OCI-M1 (cell line): Measurements from ENCODE around the gene ISG20L2.

Experiments
- DNase-seq: peaks from one replicate; lab custom pipeline; 2025; lab: John Stamatoyannopoulos, UW

The ISG20L2 gene

GRCh38 chr1:156689953-156690674 lies 38.5 kb downstream of the ISG20L2 start:
- no peak for DNase-seq

GRCh38 chr1:156689035-156689952 lies 39.3 kb downstream of the ISG20L2 start:
- peak; percentile 94 for DNase-seq

- no peak for DNase-seq
These were observed 44.3 kb downstream of the ISG20L2 start for GRCh38 chr1:156684227-156684782.

GRCh38 chr1:156682166-156682890 lies 46.2 kb downstream of the ISG20L2 start:
- no peak for DNase-seq

GRCh38 chr1:156681196-156681960 lies 47.2 kb downstream of the ISG20L2 start:
- no peak for DNase-seq

GRCh38 chr1:156680056-156680455 lies 48.5 kb downstream of the ISG20L2 start:
- no peak for DNase-seq

GRCh38 chr1:156677616-156678596 lies 50.7 kb downstream of the ISG20L2 start:
- peak; percentile 84 for DNase-seq

GRCh38 chr1:156676820-156677615 lies 51.5 kb downstream of the ISG20L2 start, which contains the start of gene NES:
Gene NES (minus strand): TSS chr1:156677407. CDS start chr1:156677264, 143 bp downstream.
- DNase-seq: peak; percentile 50

GRCh38 chr1:156676114-156676819 lies 52.3 kb downstream of the ISG20L2 start:
- DNase-seq: no peak

GRCh38 chr1:156675210-156676113 lies 53.1 kb downstream of the ISG20L2 start:
- no peak for DNase-seq

GRCh38 chr1:156673387-156674121 lies 55.0 kb downstream of the ISG20L2 start:
- peak; percentile 27 for DNase-seq
